CD14-positive monocyte (primary cell): ENCODE results near the gene SPATS2L. TPM values are rescaled to one million over a fixed set of nuclear protein-coding genes. Genes with fewer than 3 reads are reported as not detected.

Experiments
- DNase-seq, 3 donors: peaks; one replicate each; pipeline ENCODE4 v3.0.0-alpha.2; 2011 to 2022
- H2AFZ ChIP-seq: 2 replicates; pipeline ENCODE4 v1.6.0; 2012; ENCODE audit warnings: mild to moderate bottlenecking, low read depth, low read length, inconsistent platforms; ENCODE audit not compliant: insufficient read depth, poor library complexity, severe bottlenecking
- H3K27ac ChIP-seq, 2 donors: 1 replicate in 1 of 2; 2 replicates in 1 of 2; pipeline ENCODE4 v1.5.1; 2012 to 2013; ENCODE audit warnings: low read length in 2 of 2, control low read depth in 1 of 2, inconsistent platforms in 1 of 2, low read depth in 1 of 2, mild to moderate bottlenecking in 1 of 2
- H3K27me3 ChIP-seq, 2 donors: one replicate each; pipeline versions ENCODE4 v1.6.0 to v1.6.1; 2011 to 2013; ENCODE audit warnings: low read length in 2 of 2; ENCODE audit not compliant: control insufficient read depth in 2 of 2, insufficient read depth in 2 of 2
- H3K36me3 ChIP-seq, 2 donors: replicated peaks in 1 of 2; 1 replicate in 1 of 2; 2 replicates in 1 of 2; pipeline versions ENCODE4 v1.5.1 to v1.6.1; 2012 to 2013; ENCODE audit warnings: low read length in 2 of 2, control low read depth in 1 of 2, inconsistent platforms in 1 of 2, mild to moderate bottlenecking in 1 of 2; ENCODE audit not compliant: insufficient read depth in 2 of 2, control insufficient read depth in 1 of 2
- H3K4me1 ChIP-seq, 2 donors: 1 replicate in 1 of 2; 2 replicates in 1 of 2; pipeline versions ENCODE4 v1.5.1 to v1.6.1; 2012 to 2013; ENCODE audit warnings: low read length in 2 of 2, control low read depth in 1 of 2, inconsistent platforms in 1 of 2, mild to moderate bottlenecking in 1 of 2, moderate library complexity in 1 of 2; ENCODE audit not compliant: insufficient read depth in 2 of 2, control insufficient read depth in 1 of 2
- H3K4me2 ChIP-seq: replicated peaks from 2 replicates; pipeline ENCODE3; 2012; ENCODE audit warnings: low read length, moderate library complexity, mild to moderate bottlenecking; ENCODE audit not compliant: poor library complexity, severe bottlenecking; ENCODE audit errors: extremely low read depth
- H3K4me3 ChIP-seq, 3 experiments: fragments of 200-600 bp in 1 of 3; sonication (generic) in 1 of 3; replicated peaks in 1 of 3; 1 replicate in 2 of 3; 2 replicates in 1 of 3; pipeline ENCODE4 v1.5.1; 2011 to 2013; ENCODE audit warnings: low read length in 3 of 3, mild to moderate bottlenecking in 3 of 3, control low read depth in 2 of 3, low read depth in 2 of 3, inconsistent platforms in 1 of 3, moderate library complexity in 1 of 3
- H3K79me2 ChIP-seq: 2 replicates; pipeline ENCODE4 v1.6.0; 2012; ENCODE audit warnings: mild to moderate bottlenecking, control low read depth, inconsistent platforms, low read length, moderate library complexity; ENCODE audit not compliant: insufficient read depth
- H3K9ac ChIP-seq: 2 replicates; pipeline ENCODE4 v1.6.0; 2017; ENCODE audit warnings: low read length, mild to moderate bottlenecking; ENCODE audit not compliant: insufficient read depth, poor library complexity, severe bottlenecking
- H3K9me3 ChIP-seq, 2 donors: replicated peaks in 1 of 2; 1 replicate in 1 of 2; 2 replicates in 1 of 2; pipeline versions ENCODE4 v1.5.1 to v1.6.1; 2012 to 2013; ENCODE audit warnings: low read length in 2 of 2, control low read depth in 1 of 2; ENCODE audit not compliant: control insufficient read depth in 1 of 2, insufficient read depth in 1 of 2
- H4K20me1 ChIP-seq: 2 replicates; pipeline ENCODE4 v1.6.0; 2012; ENCODE audit warnings: mild to moderate bottlenecking, low read length, control low read depth, moderate library complexity; ENCODE audit not compliant: insufficient read depth
- H3K27ac Mint-ChIP-seq, 7 donors: one replicate each; pipeline ENCODE4 v1.8.0; 2020; ENCODE audit warnings: mild to moderate bottlenecking in 7 of 7, mixed read lengths in 7 of 7, moderate library complexity in 6 of 7, inconsistent platforms in 2 of 7
- H3K27me3 Mint-ChIP-seq, 3 donors: one replicate each; pipeline ENCODE4 v1.8.0; 2021 to 2022; ENCODE audit warnings: low read depth in 3 of 3, mild to moderate bottlenecking in 3 of 3, mixed read lengths in 3 of 3, moderate library complexity in 3 of 3, inconsistent platforms in 1 of 3
- H3K36me3 Mint-ChIP-seq, 2 donors: one replicate each; pipeline ENCODE4 v1.8.0; 2020; ENCODE audit warnings: mixed read lengths in 2 of 2, inconsistent platforms in 1 of 2, mild to moderate bottlenecking in 1 of 2
- H3K4me1 Mint-ChIP-seq: one replicate; pipeline ENCODE4 v1.8.0; 2020; ENCODE audit warnings: mild to moderate bottlenecking, mixed read lengths
- H3K4me3 Mint-ChIP-seq, 2 donors: one replicate each; pipeline ENCODE4 v1.8.0; 2020; ENCODE audit warnings: mild to moderate bottlenecking in 2 of 2, mixed read lengths in 2 of 2, moderate library complexity in 1 of 2
- H3K9me3 Mint-ChIP-seq, 7 donors: one replicate each; pipeline ENCODE4 v1.8.0; 2020 to 2022; ENCODE audit warnings: mixed read lengths in 7 of 7, mild to moderate bottlenecking in 6 of 7, moderate library complexity in 6 of 7, inconsistent platforms in 2 of 7
- CTCF ChIP-seq: fragments of 200-600 bp; IDR thresholded peaks from one replicate; pipeline ENCODE4 v1.8.0; 2022; ENCODE audit warnings: antibody characterized with exemption, mild to moderate bottlenecking
- WGBS: methylation state at CpG from one replicate; pipeline ENCODE4 v1.1.5; 2013; ENCODE audit warnings: missing lambda C conversion rate; ENCODE audit not compliant: insufficient coverage; 5-methylcytosine and 5-hydroxymethylcytosine counted together
- intact Hi-C, 2 donors: fragments of 100-400 bp; cut with micrococcal nuclease; formaldehyde crosslinking; loops; one replicate each; pipeline versions ENCODE4 v1.15.0 to v1.15.1; 2023
- polyA plus RNA-seq, 3 donors: library from polyadenylated mRNA; depleted of rRNA in 1 of 3; unstranded in 2 of 3; stranded (reverse) in 1 of 3; fragments of 300-500 nt in 2 of 3; fragments of >200 nt in 1 of 3; fragmentation: Illumina TruSeq in 2 of 3; gene quantifications; 1 replicate in 2 of 3; 2 replicates in 1 of 3; pipeline ENCODE4 v1.2.3, GENCODE V29; 2012 to 2021

SPATS2L gene
- polyA plus RNA-seq, 3 donors: 2.7 to 5.2 (median 3.2) TPM

DNA sequence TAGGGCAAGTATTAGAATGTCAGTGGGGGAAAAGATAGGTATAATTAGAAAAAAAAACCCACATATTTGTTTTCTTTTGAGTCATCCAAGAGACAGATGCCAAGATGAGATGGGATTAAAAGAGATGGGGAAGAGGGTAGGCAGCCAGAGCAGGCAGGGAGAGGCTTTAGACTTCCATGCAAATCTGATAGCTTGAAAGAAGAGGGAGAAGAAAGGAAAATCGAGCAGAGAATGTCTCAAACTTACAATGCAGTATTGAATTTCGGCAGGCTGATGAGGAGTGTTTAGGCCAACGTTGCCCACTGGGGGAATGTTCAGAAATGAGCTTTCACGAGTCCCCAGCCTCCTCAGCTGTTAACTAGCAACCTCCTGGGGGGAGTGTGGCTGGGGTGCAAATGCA, 91.3 kb downstream of the SPATS2L start:
- H2AFZ ChIP-seq: no peak overlapping the region
- DNase-seq: no peak
- H3K27me3 ChIP-seq: no peaks in the 10 kb centered on the region
- Mint-ChIP-seq H3K9me3 (no peaks in the 10 kb centered on the region), H3K27ac (peak overlapping the region in 1 of 7 donors; percentile 1), H3K27me3 (peaks cover 0 to 2% (median 0%) of the 10 kb centered on the region in 3 donors), H3K4me3 (no peak overlapping the region), H3K36me3 (no peaks in the 10 kb centered on the region), H3K4me1 (no peaks in the 10 kb centered on the region)
- no peaks in the 10 kb centered on the region for H3K4me1 ChIP-seq
- no peaks in the 10 kb centered on the region for H3K9me3 ChIP-seq
- intact Hi-C loops: no loop called here
- no peak overlapping the region for H3K4me3 ChIP-seq
- H3K4me2 ChIP-seq: no peak overlapping the region
- no peak overlapping the region for H3K9ac ChIP-seq
- WGBS: 94% methylated on average over 3 of the region's 4 CpGs
- H3K27ac ChIP-seq: no peak overlapping the region
- H3K79me2 ChIP-seq: no peaks in the 10 kb centered on the region
- TF ChIP-seq CTCF: no peak
- no peaks in the 10 kb centered on the region for H4K20me1 ChIP-seq
- H3K36me3 ChIP-seq: no peaks in the 10 kb centered on the region

DNA sequence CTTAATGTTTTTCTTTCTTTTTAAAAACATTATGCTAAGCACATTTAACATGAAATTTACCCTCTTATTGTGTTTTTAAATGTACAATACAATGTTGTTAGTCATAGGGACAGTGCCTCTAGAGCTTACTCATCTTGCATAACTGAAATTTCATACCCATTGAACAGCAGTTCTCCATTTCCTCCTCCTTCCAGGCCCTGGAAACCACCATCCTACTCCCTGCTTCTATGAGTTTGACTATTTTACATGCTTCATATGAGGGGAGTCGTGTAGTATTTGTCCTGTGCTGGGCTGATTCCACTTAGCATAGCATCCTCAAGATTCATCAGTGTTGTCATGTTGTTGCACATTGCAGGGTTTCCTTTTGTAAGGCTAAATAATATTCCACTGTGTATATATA, 92.6 kb downstream of the SPATS2L start:
- TF ChIP-seq CTCF: no peak

More for the DNA sequence above, 92.6 kb downstream of the SPATS2L start:
- Mint-ChIP-seq H3K27ac (no peak overlapping the region), H3K36me3 (no peaks in the 10 kb centered on the region), H3K4me1 (peaks cover 8% of the 10 kb centered on the region), H3K9me3 (no peaks in the 10 kb centered on the region), H3K4me3 (no peak overlapping the region), H3K27me3 (peaks cover 0 to 2% (median 0%) of the 10 kb centered on the region in 3 donors)
- intact Hi-C loops: no loop called here
- WGBS: no CpG with 5 or more reads among the region's 1 CpG
- no peaks in the 10 kb centered on the region for H3K9me3 ChIP-seq
- DNase-seq: peak in 1 of 3 donors; percentile 41
- no peak overlapping the region for H3K9ac ChIP-seq
- H3K79me2 ChIP-seq: no peaks in the 10 kb centered on the region
- peaks cover 5 to 7% of the 10 kb centered on the region in 2 donors for H3K4me1 ChIP-seq
- no peak overlapping the region for H3K4me2 ChIP-seq
- no peak overlapping the region for H3K4me3 ChIP-seq
- no peaks in the 10 kb centered on the region for H3K27me3 ChIP-seq
- no peaks in the 10 kb centered on the region for H4K20me1 ChIP-seq
- no peak overlapping the region for H2AFZ ChIP-seq
- no peaks in the 10 kb centered on the region for H3K36me3 ChIP-seq
- no peak overlapping the region for H3K27ac ChIP-seq
